Measurements from ENCODE around the gene HSDL1. TPM values are rescaled to one million over a fixed set of nuclear protein-coding genes. Genes with fewer than 3 reads are reported as not detected.

The HSDL1 gene
- total RNA-seq, 1 experiment from 2014 or later: 34.2 TPM

GRCh38 chr16:84137287-84137686 lies 7.7 kb downstream of the HSDL1 start:
- H3K79me1 ChIP-seq (ENCODE audit: insufficient read depth, low read depth, low read length, poor library complexity, severe bottlenecking): peaks cover 4% of the 10 kb centered on the region
- no peak for DNase-seq
- no peak overlapping the region for H2BK12ac ChIP-seq (ENCODE audit: insufficient read length, low read depth, low read length)
- H4K20me1 ChIP-seq (ENCODE audit: control insufficient read depth, insufficient read depth, insufficient read length): no peaks in the 10 kb centered on the region
- no peak overlapping the region for H2BK120ac ChIP-seq (ENCODE audit: low read depth, low read length, poor library complexity, severe bottlenecking)
- H3K27me3 Mint-ChIP-seq (ENCODE audit: low read depth): no peaks in the 10 kb centered on the region
- H3K4me3 Mint-ChIP-seq: no peak overlapping the region
- H3K56ac ChIP-seq (ENCODE audit: insufficient read length, low read depth, low read length): no peak overlapping the region
- no peak overlapping the region for H3K18ac ChIP-seq (ENCODE audit: insufficient read length, low read depth, low read length)
- H2AK5ac ChIP-seq (ENCODE audit: insufficient read length, low read length): no peak overlapping the region
- H3K4ac ChIP-seq (ENCODE audit: low read depth, low read length): no peak overlapping the region
- H3K27ac ChIP-seq (ENCODE audit: insufficient read length, low read depth, low read length): no peak overlapping the region
- H3K4me1 ChIP-seq (ENCODE audit: insufficient read depth, low read length): peaks cover 7% of the 10 kb centered on the region; the same call in 1 of the 2 replicates
- no peak overlapping the region for H4K91ac ChIP-seq (ENCODE audit: insufficient read length, low read depth, low read length)
- no peaks in the 10 kb centered on the region for H3K27me3 ChIP-seq (ENCODE audit: insufficient read depth, low read length)
- no CpG with 5 or more reads among the region's 8 CpGs for WGBS (ENCODE audit: extremely low coverage, insufficient read length, low lambda C conversion rate)
- H3K23me2 ChIP-seq (ENCODE audit: insufficient read length, low read depth, low read length, poor library complexity, severe bottlenecking): no peaks in the 10 kb centered on the region
- no peaks in the 10 kb centered on the region for H3K9me3 ChIP-seq (ENCODE audit: control insufficient read depth, low read depth, low read length)
- no peak overlapping the region for H3K9ac ChIP-seq (ENCODE audit: extremely low read depth, insufficient read length, low read length)
- TF ChIP-seq, protein P1, sequence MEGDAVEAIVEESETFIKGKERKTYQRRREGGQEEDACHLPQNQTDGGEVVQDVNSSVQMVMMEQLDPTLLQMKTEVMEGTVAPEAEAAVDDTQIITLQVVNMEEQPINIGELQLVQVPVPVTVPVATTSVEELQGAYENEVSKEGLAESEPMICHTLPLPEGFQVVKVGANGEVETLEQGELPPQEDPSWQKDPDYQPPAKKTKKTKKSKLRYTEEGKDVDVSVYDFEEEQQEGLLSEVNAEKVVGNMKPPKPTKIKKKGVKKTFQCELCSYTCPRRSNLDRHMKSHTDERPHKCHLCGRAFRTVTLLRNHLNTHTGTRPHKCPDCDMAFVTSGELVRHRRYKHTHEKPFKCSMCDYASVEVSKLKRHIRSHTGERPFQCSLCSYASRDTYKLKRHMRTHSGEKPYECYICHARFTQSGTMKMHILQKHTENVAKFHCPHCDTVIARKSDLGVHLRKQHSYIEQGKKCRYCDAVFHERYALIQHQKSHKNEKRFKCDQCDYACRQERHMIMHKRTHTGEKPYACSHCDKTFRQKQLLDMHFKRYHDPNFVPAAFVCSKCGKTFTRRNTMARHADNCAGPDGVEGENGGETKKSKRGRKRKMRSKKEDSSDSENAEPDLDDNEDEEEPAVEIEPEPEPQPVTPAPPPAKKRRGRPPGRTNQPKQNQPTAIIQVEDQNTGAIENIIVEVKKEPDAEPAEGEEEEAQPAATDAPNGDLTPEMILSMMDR (conservative IDR thresholded peaks at IDR 0.05): no peak
- no peak overlapping the region for H3T11ph ChIP-seq (ENCODE audit: low read length)
- H2BK15ac ChIP-seq (ENCODE audit: low read depth, low read length): no peak overlapping the region
- peaks cover 6 to 14% (median 8%) of the 10 kb centered on the region in 3 experiments; a peak in 6 of 7 replicates for H3K36me3 Mint-ChIP-seq (ENCODE audit: insufficient read depth in 1 of 3, low read depth in 3 of 3)
- no peak overlapping the region for H2AFZ ChIP-seq (ENCODE audit: low read length)
- no peak overlapping the region for H4K8ac ChIP-seq (replicated peaks; ENCODE audit: insufficient read length, low read depth, low read length)
- peaks cover 5% of the 10 kb centered on the region; the same call in 1 of the 2 replicates for H3K79me2 ChIP-seq (ENCODE audit: insufficient read depth, low read length)
- H2BK20ac ChIP-seq (ENCODE audit: low read depth, low read length, poor library complexity, severe bottlenecking): no peak overlapping the region
- 0 out of 5 replicates have a peak, but pooled peaks cover 0 to 3% of the 10 kb centered on the region in 2 experiments for H3K9me3 Mint-ChIP-seq
- H3K4me1 Mint-ChIP-seq: peaks cover 60 to 61% of the 10 kb centered on the region in 2 experiments
- no peak overlapping the region for H3K23ac ChIP-seq (ENCODE audit: insufficient read length, low read depth, low read length)
- no peak overlapping the region for H2BK5ac ChIP-seq (ENCODE audit: insufficient read length, low read length)
- H3K4me2 ChIP-seq (ENCODE audit: insufficient read depth, insufficient read length, low read length): no peak overlapping the region
- no peak overlapping the region for H3K14ac ChIP-seq (ENCODE audit: insufficient read depth, low read length)
- no peak overlapping the region for H4K5ac ChIP-seq (ENCODE audit: insufficient read length, low read depth, low read length)
- peak overlapping the region in 1 of 3 experiments; percentile 76; a peak in 1 of 7 replicates for H3K27ac Mint-ChIP-seq

Data from H9 (cell line).